ENCODE data around the gene ETV1.
A peak's percentile ranks its signal among the peaks of the same experiment; 100 is the strongest.

ETV1 gene

DNA sequence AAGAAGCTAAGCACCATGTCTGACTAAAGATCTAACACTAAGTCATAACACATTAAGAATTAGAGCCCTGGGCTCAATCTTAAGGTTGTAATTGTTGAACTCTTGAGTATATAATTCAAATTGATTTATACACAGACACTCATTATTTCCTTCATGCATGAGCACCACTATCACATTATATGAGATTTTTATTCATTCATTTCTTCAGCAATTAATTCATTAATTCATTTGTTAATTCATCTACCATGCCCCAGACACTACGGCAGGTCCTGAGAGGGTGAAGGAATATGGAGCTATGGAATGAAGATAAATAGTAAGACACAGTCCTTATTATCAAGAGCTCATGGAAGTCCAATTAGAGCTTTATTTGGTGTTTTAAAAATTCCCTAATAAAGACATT is 41.9 kb downstream of the ETV1 start:
- no peak overlapping the region for H3K4me3 ChIP-seq (replicated peaks; ENCODE audit: low read depth, low read length)
- DNase-seq (ENCODE audit: extremely low read depth, low read depth) = no peak
- no peak for TF ChIP-seq CTCF (IDR thresholded peaks at IDR 0.05; ENCODE audit: low read depth, low read length, missing control alignments)

DNA sequence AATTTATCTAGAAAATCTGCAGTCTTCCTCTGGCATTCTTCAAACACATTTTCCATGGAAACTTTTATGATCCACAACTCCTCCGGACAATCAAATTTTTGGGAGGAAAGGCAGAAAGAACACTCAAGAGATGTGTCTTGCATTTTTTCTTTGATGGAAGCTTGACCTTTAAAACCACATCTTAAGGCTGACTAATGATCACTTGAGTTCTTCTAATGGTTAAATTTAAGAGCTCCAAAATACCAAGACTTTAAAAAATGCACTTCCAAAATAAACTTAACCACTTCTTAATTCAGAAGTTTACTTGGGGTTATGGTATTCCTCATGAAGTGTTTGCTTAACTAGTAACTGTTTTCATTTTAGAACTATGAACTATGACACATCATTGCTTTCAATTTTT is 43.3 kb downstream of the ETV1 start:
- TF ChIP-seq CTCF (IDR thresholded peaks at IDR 0.05; ENCODE audit: low read depth, low read length, missing control alignments) = no peak
- peak; percentile 29 for DNase-seq (ENCODE audit: extremely low read depth, low read depth)
- H3K4me3 ChIP-seq (replicated peaks; ENCODE audit: low read depth, low read length) = no peak overlapping the region

DNA sequence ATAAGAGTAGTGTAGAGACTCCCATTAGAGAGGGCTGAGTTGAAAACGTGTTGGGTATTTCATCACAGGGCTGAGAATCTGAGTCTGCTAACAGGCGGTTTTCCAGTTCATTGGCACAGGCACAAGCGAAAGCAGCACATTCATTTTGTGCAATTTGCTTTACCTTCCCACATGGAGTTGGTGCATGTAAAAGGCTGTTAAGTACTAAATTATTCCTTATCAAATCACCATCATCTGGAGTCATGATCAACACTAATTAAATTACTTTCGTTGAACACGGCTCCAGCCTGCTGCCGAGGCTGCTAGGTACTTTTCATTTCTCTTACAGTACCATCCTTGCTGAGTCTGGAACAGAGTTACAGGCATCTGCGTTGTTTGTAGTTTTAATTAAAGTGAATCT is 43.8 kb downstream of the ETV1 start:
- no peak for DNase-seq (ENCODE audit: extremely low read depth, low read depth)
- no peak for TF ChIP-seq CTCF (IDR thresholded peaks at IDR 0.05; ENCODE audit: low read depth, low read length, missing control alignments)
- no peak overlapping the region for H3K4me3 ChIP-seq (replicated peaks; ENCODE audit: low read depth, low read length)

GRCh38 chr7:13933536-13933935 is 55.9 kb downstream of the ETV1 start:
- no peak for TF ChIP-seq CTCF (IDR thresholded peaks at IDR 0.05; ENCODE audit: low read depth, low read length, missing control alignments)
- no peak for DNase-seq (ENCODE audit: extremely low read depth, low read depth)

DNA sequence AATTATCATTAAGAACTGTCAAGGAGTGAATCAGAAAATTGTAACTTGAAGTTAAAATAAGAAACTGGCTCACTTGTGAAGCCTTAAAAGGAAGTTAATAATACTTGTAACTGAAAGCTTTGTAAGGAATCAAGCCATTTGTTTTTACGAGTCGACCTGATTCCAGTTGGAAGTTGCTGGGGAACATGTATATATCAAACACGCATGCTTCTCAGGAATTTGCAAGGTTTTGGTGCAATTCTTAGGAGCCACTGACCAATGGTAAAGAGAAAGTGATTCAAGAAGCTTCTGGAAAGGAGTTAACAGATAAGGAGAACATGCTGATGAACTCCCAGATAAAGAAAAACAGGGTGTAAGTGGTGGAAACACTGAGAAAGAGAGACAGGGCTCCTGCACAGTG is 56.4 kb downstream of the ETV1 start:
- no peak for TF ChIP-seq CTCF (IDR thresholded peaks at IDR 0.05; ENCODE audit: low read depth, low read length, missing control alignments)
- H3K4me3 ChIP-seq (replicated peaks; ENCODE audit: low read depth, low read length) = no peak overlapping the region
- DNase-seq (ENCODE audit: extremely low read depth, low read depth) = no peak

More at GRCh38 chr7:13933536-13933935, 55.9 kb downstream of the ETV1 start:
- H3K4me3 ChIP-seq (replicated peaks; ENCODE audit: low read depth, low read length) = no peak overlapping the region

DNA sequence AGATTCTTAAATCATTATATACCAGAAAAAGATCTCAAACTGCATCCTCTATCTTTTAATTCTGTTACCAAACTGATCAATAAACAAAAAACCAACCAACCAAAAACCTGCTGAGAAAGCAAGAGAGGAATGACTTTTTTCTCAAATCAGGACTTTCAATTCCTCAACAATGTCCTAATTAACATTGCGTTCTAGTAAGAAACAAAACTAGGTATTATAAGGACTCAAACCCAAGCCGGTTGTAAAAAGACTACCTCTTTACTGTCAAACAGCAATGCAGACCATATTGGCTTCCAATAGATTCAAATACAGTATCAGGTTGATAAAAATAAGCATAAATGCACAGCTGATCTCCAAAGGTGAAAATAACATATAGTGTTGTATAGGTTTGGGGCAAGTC is 57.3 kb downstream of the ETV1 start:
- DNase-seq (ENCODE audit: extremely low read depth, low read depth) = no peak
- no peak overlapping the region for H3K4me3 ChIP-seq (replicated peaks; ENCODE audit: low read depth, low read length)
- no peak for TF ChIP-seq CTCF (IDR thresholded peaks at IDR 0.05; ENCODE audit: low read depth, low read length, missing control alignments)

DNA sequence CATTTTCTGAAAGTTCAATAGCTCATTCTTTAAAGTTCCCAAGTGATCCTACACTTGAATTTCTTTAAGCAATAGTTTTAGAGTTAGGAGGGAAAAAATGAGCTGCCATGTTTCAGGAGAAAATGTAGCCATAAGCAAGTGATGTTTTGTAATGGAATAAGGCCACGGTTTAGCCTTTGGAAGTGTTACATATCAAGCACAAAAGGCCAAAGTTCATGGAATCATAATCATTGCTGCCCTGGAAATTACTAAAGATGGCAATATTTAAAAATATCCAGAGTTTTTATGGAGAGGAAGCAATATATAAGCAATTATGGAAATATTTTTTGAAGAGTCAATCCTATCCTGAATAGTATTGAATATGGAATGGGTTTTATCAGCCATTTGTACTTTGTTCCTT is 68.4 kb downstream of the ETV1 start:
- no peak for DNase-seq (ENCODE audit: extremely low read depth, low read depth)
- H3K4me3 ChIP-seq (replicated peaks; ENCODE audit: low read depth, low read length) = no peak overlapping the region
- TF ChIP-seq CTCF (IDR thresholded peaks at IDR 0.05; ENCODE audit: low read depth, low read length, missing control alignments) = no peak
